HCT116 (cell line): Measurements from ENCODE around the gene LAPTM4A. TPM values are rescaled to one million over a fixed set of nuclear protein-coding genes. Genes with fewer than 3 reads are reported as not detected.

Experiments used
- ATAC-seq: fragments of 200-7000 bp; cut with Tn5 transposase; 2 replicates; pipeline ENCODE4 v1.9.1; 2020; ENCODE audit warnings: mild to moderate bottlenecking, moderate library complexity
- BruUV-seq: library from RNA; stranded (reverse); fragments of 400-500 nt; replicated peaks from 2 replicates; lab custom pipeline; 2021; lab: Mats Ljungman, UMichigan
- CTCF ChIA-PET: fragments of 300-600 bp; sonication (Branson Sonifier 250); formaldehyde crosslinking; loops from one replicate; lab custom pipeline; 2021; ENCODE audit warnings: antibody characterized with exemption; lab: Charles Lee
- POLR2A ChIA-PET: fragments of 300-600, 350-600 bp; sonication (Branson Sonifier 250); formaldehyde crosslinking; loops from one replicate; lab custom pipeline; 2021; ENCODE audit warnings: antibody characterized with exemption; lab: Charles Lee
- RAD21 ChIA-PET, 2 experiments: fragments of 300-600 bp; sonication (Branson Sonifier 250); formaldehyde crosslinking; loops; one replicate each; lab custom pipeline; 2023; ENCODE audit warnings: low total read pairs in 2 of 2; ENCODE audit not compliant: uncharacterized antibody in 2 of 2, unreplicated experiment in 2 of 2, low non-redundant PET in 1 of 2; lab: Charles Lee
- DNase-seq: peaks from one replicate; pipeline ENCODE4 v3.0.0-alpha.2; 2010; ENCODE audit warnings: low read depth, low spot score
- H2AFZ ChIP-seq: fragments of 200-600 bp; shearing (Covaris generic), sonication (generic); 2 replicates; pipeline ENCODE4 v1.6.1; 2017; ENCODE audit warnings: low read depth, mixed run types, mixed read lengths, antibody characterized with exemption, low read length; ENCODE audit not compliant: poor library complexity, severe bottlenecking
- H3K27ac ChIP-seq: 2 replicates; pipeline ENCODE4 v1.5.1; 2012; ENCODE audit warnings: low read depth, low read length
- H3K27me3 ChIP-seq: fragments of 200-600 bp; sonication (generic); 2 replicates; pipeline ENCODE4 v1.6.1; 2016; ENCODE audit warnings: mixed run types, low read length, mixed read lengths; ENCODE audit not compliant: insufficient read depth
- H3K36me3 ChIP-seq, 2 experiments: fragments of 200-500 bp in 1 of 2; fragments of 200-600 bp in 1 of 2; sonication (Bioruptor generic) in 1 of 2; sonication (generic) in 1 of 2; 2 replicates each; pipeline versions ENCODE4 v1.5.1 to v1.6.1; 2014 to 2016; ENCODE audit warnings: low read length in 2 of 2, inconsistent platforms in 1 of 2, mixed read lengths in 1 of 2, mixed run types in 1 of 2; ENCODE audit not compliant: insufficient read depth in 2 of 2, control insufficient read depth in 1 of 2
- H3K4me1 ChIP-seq, 2 experiments: fragments of 200-600 bp in 1 of 2; sonication (generic) in 1 of 2; 2 replicates each; pipeline versions ENCODE4 v1.5.1 to v1.6.1; 2012 to 2017; ENCODE audit warnings: low read length in 2 of 2, inconsistent platforms in 1 of 2, mild to moderate bottlenecking in 1 of 2, mixed read lengths in 1 of 2, mixed run types in 1 of 2, moderate library complexity in 1 of 2; ENCODE audit not compliant: insufficient read depth in 2 of 2, control insufficient read depth in 1 of 2
- H3K4me2 ChIP-seq: fragments of 200-600 bp; sonication (generic); 2 replicates; pipeline ENCODE4 v1.6.1; 2017; ENCODE audit warnings: mixed run types, low read length, mixed read lengths
- H3K4me3 ChIP-seq, 2 experiments: fragments of 200-600 bp in 1 of 2; sonication (generic) in 1 of 2; replicated peaks in 1 of 2; 2 replicates each; pipeline ENCODE4 v1.5.1; 2011 to 2016; ENCODE audit warnings: low read length in 2 of 2, control low read depth in 1 of 2, low read depth in 1 of 2, mild to moderate bottlenecking in 1 of 2, mixed read lengths in 1 of 2, mixed run types in 1 of 2
- H3K79me2 ChIP-seq: fragments of 200-600 bp; sonication (generic); 2 replicates; pipeline ENCODE4 v1.6.1; 2017; ENCODE audit warnings: mild to moderate bottlenecking, mixed run types, low read length, moderate library complexity, mixed read lengths; ENCODE audit not compliant: insufficient read depth
- H3K9ac ChIP-seq: fragments of 200-600 bp; sonication (generic); 2 replicates; pipeline ENCODE4 v1.6.1; 2016; ENCODE audit warnings: low read length, mixed read lengths
- H3K9me2 ChIP-seq: fragments of 200-600 bp; sonication (generic), shearing (Covaris generic); 2 replicates; pipeline ENCODE4 v1.6.1; 2017; ENCODE audit warnings: mixed run types, mild to moderate bottlenecking, moderate library complexity; ENCODE audit not compliant: insufficient read depth
- H3K9me3 ChIP-seq, 2 experiments: fragments of 200-500 bp in 1 of 2; fragments of 200-600 bp in 1 of 2; sonication (Bioruptor generic) in 1 of 2; sonication (generic) in 1 of 2; 2 replicates each; pipeline ENCODE4 v1.6.1; 2014 to 2017; ENCODE audit warnings: low read length in 2 of 2, mixed read lengths in 2 of 2, inconsistent platforms in 1 of 2, low read depth in 1 of 2, mild to moderate bottlenecking in 1 of 2, mixed run types in 1 of 2, moderate library complexity in 1 of 2; ENCODE audit not compliant: control insufficient read depth in 1 of 2, insufficient read depth in 1 of 2
- H4K20me1 ChIP-seq: fragments of 200-600 bp; sonication (generic), shearing (Covaris generic); 2 replicates; pipeline ENCODE4 v1.6.1; 2017; ENCODE audit warnings: mixed run types, mild to moderate bottlenecking, moderate library complexity; ENCODE audit not compliant: insufficient read depth
- EGR1 ChIP-seq: IDR thresholded peaks from 2 replicates; pipeline ENCODE4 v1.6.1; 2012; ENCODE audit warnings: low read depth
- JUND ChIP-seq: IDR thresholded peaks from 2 replicates; pipeline ENCODE4 v1.6.1; 2012
- POLR2AphosphoS5 ChIP-seq: IDR thresholded peaks from 2 replicates; pipeline ENCODE4 v1.6.1; 2011; ENCODE audit warnings: mild to moderate bottlenecking, low read depth, low read length, moderate library complexity
- TCF7L2 ChIP-seq: IDR thresholded peaks from 2 replicates; pipeline ENCODE4 v1.7.0; 2011; ENCODE audit warnings: borderline replicate concordance, inconsistent platforms; ENCODE audit not compliant: insufficient read depth, insufficient read length; ENCODE audit errors: extremely low read depth
- YY1 ChIP-seq: IDR thresholded peaks from 2 replicates; pipeline ENCODE4 v1.6.1; 2011; ENCODE audit warnings: low read length, low read depth, moderate library complexity, mild to moderate bottlenecking; ENCODE audit not compliant: insufficient replicate concordance; ENCODE audit errors: extremely low read depth
- ZFX ChIP-seq: fragments of 450-650 bp; IDR thresholded peaks from 2 replicates; pipeline ENCODE4 v1.6.1; 2017
- ZNF274 ChIP-seq: fragments of 200-500 bp; sonication (Bioruptor generic); IDR thresholded peaks from 2 replicates; pipeline ENCODE4 v1.6.1; 2014; ENCODE audit warnings: mild to moderate bottlenecking, low read depth, low read length, inconsistent platforms
- intact Hi-C: fragments of 100-400 bp; cut with micrococcal nuclease; formaldehyde crosslinking; loops from 2 replicates; pipeline ENCODE4 v1.10.0; 2022
- total RNA-seq: library from RNA; stranded (reverse); gene quantifications from one replicate; pipeline ENCODE4 v1.2.1, GENCODE V29; 2021; ENCODE audit not compliant: unreplicated experiment
- TF ChIP-seq, protein P1 (sequence below): IDR thresholded peaks from 2 replicates; pipeline ENCODE4 v1.6.1; 2012; ENCODE audit warnings: low read depth

LAPTM4A gene
- total RNA-seq, 1 experiment from 2014 or later: 84.5 TPM

GRCh38 chr2:20042531-20042930 lies 8.9 kb downstream of the LAPTM4A start:
- Histone ChIP-seq H3K36me3 (peaks cover 8 to 14% of the 10 kb centered on the region in 2 experiments; a peak in 3 of 4 replicates), H4K20me1 (no peaks in the 10 kb centered on the region)

More at GRCh38 chr2:20042531-20042930, 8.9 kb downstream of the LAPTM4A start:
- ChIA-PET POLR2A (interaction anchor here (2.2 kb wide), 1 partner anchor 9 kb away, joined by 7 read pairs; the partner anchor contains the start of gene LAPTM4A), CTCF (no interaction called here), RAD21 (interaction anchor here in 1 of 2 experiments (0.7 kb wide), 1 partner anchor 11 kb away, joined by 3 read pairs; no protein-coding TSS in a partner anchor)
- no peak overlapping the region for H2AFZ ChIP-seq
- H3K27ac ChIP-seq: no peak overlapping the region
- H3K79me2 ChIP-seq: peaks cover 51% of the 10 kb centered on the region
- ATAC-seq (no peak), DNase-seq (no peak)
- no peak overlapping the region for H3K4me3 ChIP-seq
- no peaks in the 10 kb centered on the region for H3K9me3 ChIP-seq
- H3K9me2 ChIP-seq: no peaks in the 10 kb centered on the region
- H3K27me3 ChIP-seq: no peaks in the 10 kb centered on the region
- no peak overlapping the region for H3K4me2 ChIP-seq
- no peak overlapping the region for H3K9ac ChIP-seq
- intact Hi-C loops: no loop called here
- no peak for TF ChIP-seq YY1
- no peak for TF ChIP-seq POLR2AphosphoS5
- TF ChIP-seq, protein P1, sequence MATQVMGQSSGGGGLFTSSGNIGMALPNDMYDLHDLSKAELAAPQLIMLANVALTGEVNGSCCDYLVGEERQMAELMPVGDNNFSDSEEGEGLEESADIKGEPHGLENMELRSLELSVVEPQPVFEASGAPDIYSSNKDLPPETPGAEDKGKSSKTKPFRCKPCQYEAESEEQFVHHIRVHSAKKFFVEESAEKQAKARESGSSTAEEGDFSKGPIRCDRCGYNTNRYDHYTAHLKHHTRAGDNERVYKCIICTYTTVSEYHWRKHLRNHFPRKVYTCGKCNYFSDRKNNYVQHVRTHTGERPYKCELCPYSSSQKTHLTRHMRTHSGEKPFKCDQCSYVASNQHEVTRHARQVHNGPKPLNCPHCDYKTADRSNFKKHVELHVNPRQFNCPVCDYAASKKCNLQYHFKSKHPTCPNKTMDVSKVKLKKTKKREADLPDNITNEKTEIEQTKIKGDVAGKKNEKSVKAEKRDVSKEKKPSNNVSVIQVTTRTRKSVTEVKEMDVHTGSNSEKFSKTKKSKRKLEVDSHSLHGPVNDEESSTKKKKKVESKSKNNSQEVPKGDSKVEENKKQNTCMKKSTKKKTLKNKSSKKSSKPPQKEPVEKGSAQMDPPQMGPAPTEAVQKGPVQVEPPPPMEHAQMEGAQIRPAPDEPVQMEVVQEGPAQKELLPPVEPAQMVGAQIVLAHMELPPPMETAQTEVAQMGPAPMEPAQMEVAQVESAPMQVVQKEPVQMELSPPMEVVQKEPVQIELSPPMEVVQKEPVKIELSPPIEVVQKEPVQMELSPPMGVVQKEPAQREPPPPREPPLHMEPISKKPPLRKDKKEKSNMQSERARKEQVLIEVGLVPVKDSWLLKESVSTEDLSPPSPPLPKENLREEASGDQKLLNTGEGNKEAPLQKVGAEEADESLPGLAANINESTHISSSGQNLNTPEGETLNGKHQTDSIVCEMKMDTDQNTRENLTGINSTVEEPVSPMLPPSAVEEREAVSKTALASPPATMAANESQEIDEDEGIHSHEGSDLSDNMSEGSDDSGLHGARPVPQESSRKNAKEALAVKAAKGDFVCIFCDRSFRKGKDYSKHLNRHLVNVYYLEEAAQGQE: no peak
- no peak for TF ChIP-seq ZFX
- TF ChIP-seq EGR1: no peak
- no peak for TF ChIP-seq ZNF274
- TF ChIP-seq TCF7L2: no peak
- no peak for TF ChIP-seq JUND
- TF ChIP-seq, all 23 proteins: peak for 0
- no TSS peak for BruUV-seq
- H3K4me1 ChIP-seq: no peaks in the 10 kb centered on the region
